VCaP (cell line): ENCODE results near the gene DMAP1.

Experiments used
- H3K27ac ChIP-seq: fragments of 450-650 bp; 2 replicates; pipeline ENCODE4 v1.5.1; 2017
- TF ChIP-seq, protein P1 (sequence below): fragments of 450-650 bp; conservative IDR thresholded peaks from 2 replicates; pipeline ENCODE4 v1.5.1; 2017; ENCODE audit warnings: mild to moderate bottlenecking, moderate library complexity

Gene DMAP1

DNA sequence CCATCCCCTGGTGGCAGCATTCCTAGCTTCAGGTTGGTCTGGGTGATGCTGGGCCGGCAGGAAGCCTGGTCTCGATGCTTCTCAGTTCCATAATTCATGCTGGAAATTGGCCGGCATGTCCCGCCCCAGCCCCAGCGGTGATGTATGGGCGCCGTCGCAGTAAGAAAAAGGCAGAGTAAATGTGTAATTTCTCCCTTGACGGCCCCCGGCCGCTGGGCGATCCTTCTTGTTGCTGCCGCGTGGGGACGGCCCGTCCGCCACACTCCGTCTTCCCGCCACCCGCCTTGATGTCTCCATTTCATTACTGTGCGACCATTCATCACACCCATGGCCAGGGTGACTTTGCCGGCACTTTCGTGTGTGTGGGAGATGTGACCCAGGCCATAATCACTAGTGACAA, 8.5 kb downstream of the DMAP1 start:
- TF ChIP-seq, protein P1, sequence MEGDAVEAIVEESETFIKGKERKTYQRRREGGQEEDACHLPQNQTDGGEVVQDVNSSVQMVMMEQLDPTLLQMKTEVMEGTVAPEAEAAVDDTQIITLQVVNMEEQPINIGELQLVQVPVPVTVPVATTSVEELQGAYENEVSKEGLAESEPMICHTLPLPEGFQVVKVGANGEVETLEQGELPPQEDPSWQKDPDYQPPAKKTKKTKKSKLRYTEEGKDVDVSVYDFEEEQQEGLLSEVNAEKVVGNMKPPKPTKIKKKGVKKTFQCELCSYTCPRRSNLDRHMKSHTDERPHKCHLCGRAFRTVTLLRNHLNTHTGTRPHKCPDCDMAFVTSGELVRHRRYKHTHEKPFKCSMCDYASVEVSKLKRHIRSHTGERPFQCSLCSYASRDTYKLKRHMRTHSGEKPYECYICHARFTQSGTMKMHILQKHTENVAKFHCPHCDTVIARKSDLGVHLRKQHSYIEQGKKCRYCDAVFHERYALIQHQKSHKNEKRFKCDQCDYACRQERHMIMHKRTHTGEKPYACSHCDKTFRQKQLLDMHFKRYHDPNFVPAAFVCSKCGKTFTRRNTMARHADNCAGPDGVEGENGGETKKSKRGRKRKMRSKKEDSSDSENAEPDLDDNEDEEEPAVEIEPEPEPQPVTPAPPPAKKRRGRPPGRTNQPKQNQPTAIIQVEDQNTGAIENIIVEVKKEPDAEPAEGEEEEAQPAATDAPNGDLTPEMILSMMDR: no peak
- H3K27ac ChIP-seq: no peak overlapping the region

DNA sequence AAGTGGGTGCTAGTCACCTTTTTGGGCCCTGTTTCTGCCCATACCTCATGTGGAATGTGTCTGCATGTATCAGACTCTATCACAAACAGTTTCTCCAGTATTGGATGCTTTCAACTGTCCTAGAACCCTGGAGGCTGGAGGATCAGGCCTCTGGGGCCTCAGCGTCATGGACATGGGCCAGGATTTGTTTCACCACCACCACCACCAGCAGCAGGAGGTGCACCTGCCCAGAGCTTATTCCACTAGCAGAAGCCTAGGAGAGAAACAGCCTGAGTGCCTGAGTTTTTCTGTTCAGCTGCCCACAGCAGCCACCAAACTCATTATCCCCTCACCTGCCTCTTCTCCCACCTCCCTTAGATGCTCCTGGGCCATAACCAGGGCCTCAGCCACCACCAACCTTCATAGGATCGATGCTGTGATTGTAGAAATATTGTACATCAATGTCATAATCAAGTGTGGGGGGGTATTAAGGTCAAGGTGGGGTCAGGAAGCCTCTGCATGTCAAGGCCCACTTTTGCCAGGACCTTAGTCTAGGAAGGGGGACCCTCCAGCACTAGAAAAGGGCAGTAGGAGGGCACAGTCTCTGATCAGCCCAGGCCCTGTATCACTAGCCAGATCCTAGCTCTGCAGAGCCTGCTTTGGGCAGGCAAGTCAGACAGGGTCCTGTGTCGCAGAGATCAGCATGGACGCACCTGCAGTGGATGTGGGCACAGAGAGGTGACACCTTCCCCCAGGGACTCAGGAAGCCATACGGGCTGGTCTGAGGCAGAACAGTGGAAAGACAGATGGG, 9.3 kb downstream of the DMAP1 start:
- TF ChIP-seq, protein P1: no peak
- H3K27ac ChIP-seq: no peak overlapping the region

DNA sequence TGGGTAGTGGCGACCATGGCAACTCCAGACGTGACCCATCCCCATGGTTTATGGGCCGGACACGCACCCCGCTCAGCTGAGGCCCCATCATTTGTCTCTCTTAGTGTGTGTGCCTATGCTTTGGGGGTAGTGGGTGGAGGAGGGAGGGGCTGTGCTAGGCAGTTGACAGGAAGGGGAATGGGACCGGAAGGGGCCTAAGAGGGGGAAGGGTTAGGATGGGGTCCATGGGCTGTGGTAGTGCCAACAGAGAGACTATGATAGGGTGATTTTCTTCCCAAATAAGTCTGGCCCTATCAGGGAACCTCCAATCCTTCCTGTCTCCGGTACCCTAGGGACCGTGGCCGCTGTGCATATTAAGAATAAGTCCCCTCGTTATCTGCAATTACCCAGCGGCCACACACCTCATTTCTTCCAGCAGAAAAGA, 9.9 kb downstream of the DMAP1 start:
- TF ChIP-seq, protein P1: no peak
- H3K27ac ChIP-seq: no peak overlapping the region

- TF ChIP-seq, protein P1: no peak
- no peak overlapping the region for H3K27ac ChIP-seq
Observed at GRCh38 chr1:44225761-44226160, 12.5 kb downstream of the DMAP1 start.

DNA sequence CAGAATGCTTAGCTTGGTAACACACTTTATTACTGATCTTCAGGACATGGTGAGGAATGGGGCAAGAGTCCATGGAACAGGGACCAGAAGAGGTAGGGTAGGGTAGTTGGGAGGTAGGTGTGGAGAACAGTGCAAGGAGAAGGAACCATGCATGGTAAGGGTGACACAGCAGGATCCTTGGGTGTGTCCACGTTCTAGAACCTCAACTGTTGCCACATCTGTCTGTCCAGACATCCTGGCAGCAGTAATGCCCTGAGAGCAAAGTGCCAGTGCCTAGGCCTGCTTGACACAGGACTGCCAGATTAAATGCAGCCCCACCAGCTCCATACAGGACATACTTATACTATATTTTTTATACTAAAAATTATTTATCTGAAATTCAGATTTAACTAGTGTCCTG, 13.9 kb downstream of the DMAP1 start:
- no peak overlapping the region for H3K27ac ChIP-seq
- TF ChIP-seq, protein P1: no peak

DNA sequence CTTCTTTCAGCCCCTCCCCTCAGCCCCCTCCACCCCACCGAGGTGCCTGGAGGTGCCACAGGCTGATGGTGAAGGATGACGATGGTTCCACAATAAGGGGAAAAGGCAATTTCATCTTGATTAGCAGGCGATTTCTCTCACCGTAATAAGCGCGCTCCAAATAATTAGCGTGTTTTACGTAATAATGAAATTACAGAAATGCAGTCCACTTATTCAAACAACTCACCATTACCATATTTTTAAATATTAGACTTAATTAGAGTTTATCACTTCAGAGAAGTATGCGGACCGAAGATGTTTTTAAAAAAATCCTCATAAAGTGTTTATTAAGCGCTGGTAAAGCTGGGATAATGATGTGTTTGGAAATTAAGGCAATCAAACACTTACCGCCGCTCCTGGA, 14.9 kb downstream of the DMAP1 start:
- H3K27ac ChIP-seq: no peak overlapping the region
- TF ChIP-seq, protein P1: no peak

DNA sequence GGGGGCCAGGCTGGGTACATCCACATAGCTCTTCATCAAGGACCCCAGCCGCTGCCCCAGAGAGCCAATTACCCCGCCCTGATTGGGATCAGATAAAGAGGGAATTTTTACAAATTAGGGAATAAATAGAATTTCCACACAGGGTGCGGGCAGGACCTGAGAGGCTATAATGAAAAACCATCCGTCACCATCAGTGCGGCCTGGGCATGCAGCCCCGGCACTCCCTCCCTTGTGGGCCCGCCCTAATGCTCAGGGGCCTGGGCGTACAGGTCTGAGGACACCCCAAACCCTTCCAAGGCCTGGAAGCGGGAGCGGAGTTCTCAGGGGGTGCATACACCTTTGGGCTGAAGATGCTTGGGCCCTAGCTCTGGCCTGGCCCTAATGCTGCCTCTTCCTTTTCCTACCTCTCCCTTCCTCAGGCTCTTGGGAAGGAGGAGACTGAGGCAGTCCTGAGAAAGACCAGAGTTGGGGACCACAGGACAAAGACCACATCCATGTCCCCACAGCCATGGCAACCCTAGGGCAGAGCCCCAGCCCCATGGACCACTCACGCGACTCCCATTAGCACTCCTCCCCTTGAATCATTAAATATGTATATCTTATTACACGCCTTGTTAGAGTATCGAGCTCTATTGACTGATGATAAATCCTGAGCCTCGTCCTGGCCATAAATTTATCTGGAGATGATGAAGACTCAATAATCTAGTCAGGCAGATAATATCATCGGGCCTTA, 16.3 kb downstream of the DMAP1 start:
- H3K27ac ChIP-seq: no peak overlapping the region
- TF ChIP-seq, protein P1: no peak
